Left ventricle myocardium inferior (tissue), 1 donor: ENCODE data around the gene OPCML. TPM values are rescaled to one million over a fixed set of nuclear protein-coding genes. Genes with fewer than 3 reads are reported as not detected.

Source experiments
- DNase-seq: peaks from one replicate; pipeline ENCODE4 v3.0.0-alpha.2; 2020
- H3K27ac ChIP-seq: fragments of 200-600 bp; replicated peaks from 2 replicates; pipeline ENCODE4 v1.8.0; 2021
- H3K27me3 ChIP-seq: fragments of 200-600 bp; 2 replicates; pipeline ENCODE4 v1.8.0; 2021; ENCODE audit warnings: low read depth
- H3K36me3 ChIP-seq: fragments of 200-600 bp; 2 replicates; pipeline ENCODE4 v1.8.0; 2021
- H3K4me1 ChIP-seq: fragments of 200-600 bp; 2 replicates; pipeline ENCODE4 v1.8.0; 2021
- H3K4me3 ChIP-seq: fragments of 200-600 bp; 2 replicates; pipeline ENCODE4 v1.8.0; 2021; ENCODE audit warnings: mild to moderate bottlenecking, moderate library complexity
- H3K9me3 ChIP-seq: fragments of 200-600 bp; replicated peaks from 2 replicates; pipeline ENCODE4 v1.8.0; 2021
- CTCF ChIP-seq: fragments of 200-600 bp; IDR thresholded peaks from 2 replicates; pipeline ENCODE4 v1.8.0; 2021; ENCODE audit warnings: antibody characterized with exemption, mild to moderate bottlenecking, borderline replicate concordance
- intact Hi-C: fragments of 100-400 bp; cut with micrococcal nuclease; formaldehyde crosslinking; loops from one replicate; pipeline ENCODE4 v1.11.0; 2022
- total RNA-seq: library from RNA; stranded (reverse); fragmentation: NEBNext Ultra II Directional; extraction: Animal tissue kit (Norgen Biotek cat#: 25700); gene quantifications from one replicate; pipeline ENCODE4 v1.2.1, GENCODE V29; 2021
- donor health status: DM: no; HTN: yes; CAD: no; lungs with severe emphysema.

The OPCML gene
- total RNA-seq, 1 donor from 2014 or later = 0.63 TPM

- Histone ChIP-seq H3K27me3 (peaks cover 73% of the 10 kb centered on the region), H3K27ac (no peak overlapping the region), H3K4me3 (no peak overlapping the region), H3K4me1 (peaks cover 19% of the 10 kb centered on the region), H3K36me3 (no peaks in the 10 kb centered on the region), H3K9me3 (no peaks in the 10 kb centered on the region)
- TF ChIP-seq CTCF = no peak
- no peak for DNase-seq
- intact Hi-C loops = no loop called here
Measured at GRCh38 chr11:133529807-133530500, 2.3 kb downstream of the OPCML start.

- intact Hi-C loops = no loop called here
- Histone ChIP-seq H3K9me3 (no peaks in the 10 kb centered on the region), H3K27ac (no peak overlapping the region), H3K36me3 (no peaks in the 10 kb centered on the region), H3K4me1 (peaks cover 26% of the 10 kb centered on the region), H3K4me3 (no peak overlapping the region), H3K27me3 (peaks cover 42% of the 10 kb centered on the region)
- DNase-seq = peak; percentile 47
- no peak for TF ChIP-seq CTCF
Measured at GRCh38 chr11:133526790-133527189, 5.5 kb downstream of the OPCML start.

- no peak overlapping the region for H3K4me3 ChIP-seq
- no peak overlapping the region for H3K27ac ChIP-seq
- no peak for DNase-seq
- no peaks in the 10 kb centered on the region for H3K36me3 ChIP-seq
- no peaks in the 10 kb centered on the region for H3K9me3 ChIP-seq
- intact Hi-C loops = no loop called here
- H3K4me1 ChIP-seq = peaks cover 31% of the 10 kb centered on the region
- H3K27me3 ChIP-seq = peaks cover 34% of the 10 kb centered on the region
- no peak for TF ChIP-seq CTCF
Measured at GRCh38 chr11:133525976-133526375, 6.3 kb downstream of the OPCML start.

- H3K9me3 ChIP-seq = no peaks in the 10 kb centered on the region
- H3K27ac ChIP-seq = no peak overlapping the region
- peaks cover 46% of the 10 kb centered on the region for H3K4me1 ChIP-seq
- no peak for DNase-seq
- H3K36me3 ChIP-seq = no peaks in the 10 kb centered on the region
- no peak for TF ChIP-seq CTCF
- H3K27me3 ChIP-seq = peaks cover 19% of the 10 kb centered on the region
- intact Hi-C loops = no loop called here
- no peak overlapping the region for H3K4me3 ChIP-seq
Measured at GRCh38 chr11:133524488-133524887, 7.8 kb downstream of the OPCML start.

- intact Hi-C loops = no loop called here
- no peaks in the 10 kb centered on the region for H3K36me3 ChIP-seq
- peaks cover 59% of the 10 kb centered on the region for H3K4me1 ChIP-seq
- no peaks in the 10 kb centered on the region for H3K27me3 ChIP-seq
- no peak overlapping the region for H3K27ac ChIP-seq
- no peak for DNase-seq
- H3K4me3 ChIP-seq = no peak overlapping the region
- no peaks in the 10 kb centered on the region for H3K9me3 ChIP-seq
- TF ChIP-seq CTCF = no peak
Measured at GRCh38 chr11:133522344-133522743, 10.0 kb downstream of the OPCML start.
